Measurements from ENCODE around the gene MACROD2.
A peak's percentile ranks its signal among the peaks of the same experiment; 100 is the strongest.

The MACROD2 gene

DNA sequence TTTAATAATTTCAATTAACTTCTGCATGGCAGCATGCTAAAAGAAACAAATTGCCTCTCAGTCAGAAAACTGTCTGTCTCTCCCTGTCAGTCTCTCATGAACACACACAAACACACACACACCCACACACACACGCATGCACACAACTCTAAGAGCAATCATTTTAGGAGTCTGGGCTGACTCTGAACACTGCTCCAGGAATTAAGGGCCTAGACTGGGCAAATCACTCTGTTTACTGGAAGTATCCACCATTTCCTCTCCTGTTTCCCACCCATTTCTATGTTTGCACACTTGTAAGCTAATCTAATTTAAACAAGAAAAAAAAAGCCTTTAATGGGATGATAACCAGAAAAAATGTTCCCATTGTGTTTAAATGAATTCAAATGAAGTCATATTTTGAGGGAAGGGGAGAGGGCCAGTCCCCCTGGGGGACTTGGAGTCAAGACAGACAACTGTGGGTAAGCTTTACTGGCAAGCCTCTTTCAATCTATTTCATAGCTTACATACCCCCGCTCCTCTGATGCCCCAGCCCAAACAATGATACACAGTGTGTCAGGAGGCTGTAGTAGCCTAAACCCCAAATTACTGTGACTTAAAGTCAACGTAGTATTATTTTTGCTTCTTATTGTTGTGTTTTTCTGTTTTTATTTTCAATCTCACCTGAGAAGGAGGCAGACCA, 789.9 kb downstream of the MACROD2 start:
- DNase-seq = no peak

- peak; percentile 92 for DNase-seq
Measured at GRCh38 chr20:14790190-14790589, 794.9 kb downstream of the MACROD2 start.

GRCh38 chr20:14790771-14791620, 795.7 kb downstream of the MACROD2 start:
- peak; percentile 84 for DNase-seq

GRCh38 chr20:14792915-14793314, 797.6 kb downstream of the MACROD2 start:
- no peak for DNase-seq

GRCh38 chr20:14799545-14800216, 804.4 kb downstream of the MACROD2 start:
- no peak for DNase-seq

- DNase-seq = no peak
Measured at GRCh38 chr20:14800707-14801425, 805.5 kb downstream of the MACROD2 start.

DNA sequence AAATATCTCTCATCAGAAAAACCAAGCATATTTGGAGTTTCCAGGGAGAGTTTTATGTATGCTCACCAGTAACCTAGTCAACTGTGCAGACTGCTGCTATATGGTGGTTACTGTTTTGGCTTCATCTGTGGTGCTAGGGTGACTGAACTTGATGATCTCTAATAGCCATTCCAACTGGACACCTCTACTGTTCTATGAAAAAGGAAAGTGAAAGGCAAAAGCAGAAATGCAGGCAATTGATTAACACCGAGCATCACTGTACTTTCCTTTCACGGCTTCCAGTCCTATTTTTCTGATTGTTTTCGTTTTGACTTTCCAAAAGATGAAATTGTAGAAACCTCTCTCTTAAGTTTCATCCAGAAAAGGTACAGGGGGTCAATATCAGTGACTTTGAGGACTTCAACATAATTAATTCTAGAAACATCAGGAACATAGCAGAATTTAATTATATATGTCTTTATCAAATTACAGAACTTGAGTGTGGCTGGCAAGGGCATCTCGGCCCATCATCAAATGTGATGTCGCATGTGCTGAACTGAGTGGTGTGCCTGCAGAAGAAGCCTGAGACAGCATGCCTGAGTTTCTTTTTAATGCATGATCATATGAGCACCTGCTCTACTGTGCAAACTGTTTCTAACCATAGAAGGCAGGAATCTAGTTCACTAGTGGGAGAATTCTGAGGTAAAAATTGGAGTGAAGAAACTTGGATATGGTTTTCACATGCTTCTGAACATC, 806.4 kb downstream of the MACROD2 start:
- no peak for DNase-seq

GRCh38 chr20:14807224-14807623, 811.9 kb downstream of the MACROD2 start:
- DNase-seq = no peak

GRCh38 chr20:14815340-14815739, 820.0 kb downstream of the MACROD2 start:
- no peak for DNase-seq

GRCh38 chr20:14816471-14816870, 821.2 kb downstream of the MACROD2 start:
- DNase-seq = no peak

GRCh38 chr20:14817101-14817500, 821.8 kb downstream of the MACROD2 start:
- no peak for DNase-seq

- DNase-seq = no peak
Measured at GRCh38 chr20:14820771-14821170, 825.5 kb downstream of the MACROD2 start.

DNA sequence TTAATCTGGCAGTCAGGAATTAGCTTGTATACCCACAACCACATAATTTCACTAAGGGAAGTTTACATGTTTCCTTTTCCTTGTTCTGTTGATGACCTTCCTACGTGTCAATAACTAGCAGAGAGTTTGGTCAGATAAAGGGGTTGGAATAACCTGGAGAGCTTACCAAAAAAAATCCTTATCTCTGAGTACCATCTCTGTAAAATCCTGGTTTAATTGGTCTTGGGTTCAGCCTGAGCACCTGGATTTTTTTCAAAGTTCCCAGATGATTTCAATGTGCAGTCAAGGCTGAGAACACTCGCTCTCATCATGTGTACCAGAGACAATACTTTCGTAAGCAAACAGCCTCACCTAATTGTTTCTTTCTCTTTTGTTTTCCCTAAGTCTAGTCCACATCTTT, 825.9 kb downstream of the MACROD2 start:
- no peak for DNase-seq

DNA sequence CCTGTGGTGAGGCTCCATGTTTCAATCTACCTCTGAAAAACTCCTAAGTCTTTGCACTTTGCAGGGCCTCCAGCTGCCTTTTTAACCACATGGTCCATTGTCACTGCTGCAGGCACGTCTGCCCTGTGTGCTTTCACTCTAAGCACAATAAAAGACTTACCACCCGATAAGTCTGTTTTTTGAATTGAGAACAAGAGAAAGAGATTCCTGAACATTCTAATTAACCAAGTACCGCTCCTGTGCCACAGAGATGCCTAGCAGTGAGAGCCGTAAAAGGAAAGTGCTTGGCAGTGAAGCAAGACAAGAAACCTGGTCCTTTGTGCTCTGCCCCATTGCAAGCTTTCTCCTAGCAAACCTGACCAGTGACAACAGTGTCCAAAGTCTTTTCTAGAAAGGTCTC, 829.7 kb downstream of the MACROD2 start:
- no peak for DNase-seq

GRCh38 chr20:14826543-14827313, 831.4 kb downstream of the MACROD2 start:
- DNase-seq = no peak

GRCh38 chr20:14828459-14828858, 833.1 kb downstream of the MACROD2 start:
- DNase-seq = no peak

- peak; percentile 47 for DNase-seq
Measured at GRCh38 chr20:14829906-14830305, 834.6 kb downstream of the MACROD2 start.

DNA sequence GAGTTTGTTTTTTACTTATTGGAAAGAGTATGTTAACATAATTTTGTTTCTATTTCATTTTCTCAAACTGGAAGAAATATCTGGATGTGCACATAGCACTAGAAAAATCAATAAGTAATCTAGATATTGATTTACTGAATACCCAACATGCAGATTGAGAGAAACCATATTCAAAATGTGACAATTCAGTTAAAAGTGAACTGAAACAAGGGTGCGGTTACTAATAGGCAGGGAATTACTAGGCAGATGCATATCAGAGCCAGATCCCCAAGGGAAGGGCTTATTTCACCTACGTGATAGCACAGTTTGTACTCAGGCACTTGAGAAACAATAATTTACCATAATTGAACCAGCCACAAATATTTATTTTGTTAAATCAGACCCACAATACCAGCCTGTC, 835.1 kb downstream of the MACROD2 start:
- DNase-seq = peak; percentile 86

- DNase-seq = no peak
Measured at GRCh38 chr20:14830899-14831298, 835.6 kb downstream of the MACROD2 start.

DNA sequence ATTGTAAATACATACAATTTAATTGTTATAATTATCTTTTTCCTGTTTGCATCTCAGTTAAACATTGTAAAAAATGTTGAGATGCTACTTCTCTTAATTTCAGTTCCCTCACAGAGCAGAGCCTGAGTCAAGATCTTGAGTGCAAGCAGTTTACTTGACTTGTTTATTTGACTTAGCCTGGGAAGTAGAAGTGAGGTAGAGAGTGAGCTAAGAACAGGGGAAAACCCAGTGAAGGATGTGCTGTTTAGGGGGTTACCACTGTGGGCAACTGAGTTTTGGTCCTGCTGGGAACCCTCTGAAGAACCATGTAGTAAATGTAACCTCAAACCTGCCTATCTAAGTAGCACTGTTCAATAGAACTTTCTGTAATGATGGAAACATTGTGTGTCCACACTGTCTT, 837.3 kb downstream of the MACROD2 start:
- DNase-seq = no peak

Data from NCI-H748 treated with DMSO at 0.1 percent for 48 hours (cell line).